ENCODE measurements around the gene ATP2C2.

- TF ChIP-seq ZFP3 (CRISPR knock-in tag; IDR thresholded peaks at IDR 0.05): no peak
- TF ChIP-seq PATZ1 (CRISPR knock-in tag; IDR thresholded peaks at IDR 0.05; ENCODE audit: borderline replicate concordance): no peak
- TF ChIP-seq CSDC2 (CRISPR knock-in tag; IDR thresholded peaks at IDR 0.05): no peak
- TF ChIP-seq SNAI2 (CRISPR knock-in tag; IDR thresholded peaks at IDR 0.05): no peak
- TF ChIP-seq GLIS3 (CRISPR knock-in tag; IDR thresholded peaks at IDR 0.05): no peak
- no peak for TF ChIP-seq TCF4 (CRISPR knock-in tag; IDR thresholded peaks at IDR 0.05; ENCODE audit: borderline replicate concordance)
- no peak for TF ChIP-seq RARB (CRISPR knock-in tag; IDR thresholded peaks at IDR 0.05)
- TF ChIP-seq ZFP30 (CRISPR knock-in tag; IDR thresholded peaks at IDR 0.05): no peak
- TF ChIP-seq PPARA (CRISPR knock-in tag; IDR thresholded peaks at IDR 0.05; ENCODE audit: borderline replicate concordance): no peak
- TF ChIP-seq TSHZ2 (CRISPR knock-in tag; IDR thresholded peaks at IDR 0.05): no peak
- TF ChIP-seq ZNF70 (CRISPR knock-in tag; IDR thresholded peaks at IDR 0.05): no peak
- TF ChIP-seq BACH2 (CRISPR knock-in tag; IDR thresholded peaks at IDR 0.05; ENCODE audit: borderline replicate concordance): no peak
These were observed 51.4 kb downstream of the ATP2C2 start for GRCh38 chr16:84419730-84420129.
